GM12878 (cell line): ENCODE results near the gene CNIH2. TPM values are rescaled to one million over a fixed set of nuclear protein-coding genes. Genes with fewer than 3 reads are reported as not detected.

Source experiments
- ATAC-seq: fragments of 200-7000 bp; cut with Tn5 transposase; 3 replicates; pipeline ENCODE4 v1.9.1; 2020; ENCODE audit warnings: mild to moderate bottlenecking, moderate library complexity
- BruUV-seq: library from RNA; stranded (reverse); fragments of 400-500 nt; replicated peaks from 2 replicates; lab custom pipeline; 2021; lab: Mats Ljungman, UMichigan
- CTCF ChIA-PET: fragments of 300-600 bp; sonication (Branson Sonifier 250); formaldehyde crosslinking; extraction: SDS; loops from one replicate; lab custom pipeline; 2021; ENCODE audit warnings: inconsistent platforms; lab: Yijun Ruan, JAX
- POLR2A ChIA-PET: fragments of 350-600 bp; formaldehyde crosslinking; extraction: SDS; loops from one replicate; lab custom pipeline; 2021; ENCODE audit warnings: inconsistent platforms; lab: Charles Lee
- RAD21 ChIA-PET: fragments of 300-600 bp; sonication (Branson Sonifier 250); formaldehyde crosslinking; loops from one replicate; lab custom pipeline; 2023; ENCODE audit warnings: antibody characterized with exemption; ENCODE audit not compliant: unreplicated experiment; lab: Charles Lee
- SMC1A ChIA-PET: fragments of 300-600 bp; sonication (Branson Sonifier 250); formaldehyde crosslinking; loops from one replicate; lab custom pipeline; 2023; ENCODE audit not compliant: unreplicated experiment, uncharacterized antibody; lab: Charles Lee
- DNase-seq: peaks from one replicate; pipeline ENCODE4 v3.0.0-alpha.2; 2011; ENCODE audit warnings: low read depth, low spot score
- FAIRE-seq: peaks from 3 replicates; lab custom pipeline; 2011; peaks lifted over from hg19 to GRCh38; lab: Jason Lieb, UNC
- H2AFZ ChIP-seq: 2 replicates; pipeline ENCODE4 v1.6.0; 2011; ENCODE audit warnings: low read depth, low read length, control low read depth; ENCODE audit not compliant: control insufficient read depth
- H3K27ac ChIP-seq: 2 replicates; pipeline ENCODE4 v1.5.1; 2011; ENCODE audit warnings: control low read depth; ENCODE audit not compliant: control insufficient read depth, insufficient read depth
- H3K27me3 ChIP-seq, 2 experiments: replicated peaks in 1 of 2; 2 replicates each; pipeline versions ENCODE4 v1.6.0 to v1.6.1; 2011; ENCODE audit warnings: low read length in 1 of 2; ENCODE audit not compliant: control insufficient read depth in 2 of 2, insufficient read depth in 2 of 2
- H3K36me3 ChIP-seq, 2 experiments: 2 replicates each; pipeline ENCODE4 v1.5.1; 2011; ENCODE audit warnings: low read length in 1 of 2; ENCODE audit not compliant: control insufficient read depth in 2 of 2, insufficient read depth in 2 of 2
- H3K4me1 ChIP-seq: 2 replicates; pipeline ENCODE4 v1.6.1; 2011; ENCODE audit warnings: mild to moderate bottlenecking, low read length, moderate library complexity, mixed read lengths; ENCODE audit not compliant: control insufficient read depth, insufficient read depth
- H3K4me2 ChIP-seq: 2 replicates; pipeline ENCODE4 v1.6.0; 2011; ENCODE audit warnings: control low read depth; ENCODE audit not compliant: control insufficient read depth, insufficient read depth
- H3K4me3 ChIP-seq: fragments of 200-600 bp; sonication (generic); 2 replicates; pipeline ENCODE4 v1.5.1; 2016
- H3K79me2 ChIP-seq: 2 replicates; pipeline ENCODE4 v1.6.0; 2011; ENCODE audit warnings: low read length; ENCODE audit not compliant: control insufficient read depth, insufficient read depth
- H3K9ac ChIP-seq: 2 replicates; pipeline ENCODE4 v1.8.0; 2011; ENCODE audit warnings: low read length, control low read depth, mixed read lengths; ENCODE audit not compliant: control insufficient read depth, insufficient read depth
- H3K9me3 ChIP-seq: replicated peaks from 3 replicates; pipeline ENCODE4 v1.5.1; 2011; ENCODE audit warnings: mild to moderate bottlenecking, low read length; ENCODE audit not compliant: control insufficient read depth, insufficient read depth
- H4K20me1 ChIP-seq: 2 replicates; pipeline ENCODE4 v1.6.0; 2011; ENCODE audit not compliant: control insufficient read depth, insufficient read depth
- CHD1 ChIP-seq: IDR thresholded peaks from 2 replicates; pipeline ENCODE4 v1.6.1; 2012; ENCODE audit warnings: low read depth, low read length, improper control_type of control experiment
- CHD4 ChIP-seq: fragments of 200-600 bp; sonication (generic); IDR thresholded peaks from 2 replicates; pipeline ENCODE4 v1.6.1; 2016; ENCODE audit warnings: mild to moderate bottlenecking
- GATAD2B ChIP-seq: fragments of 450-650 bp; conservative IDR thresholded peaks from 2 replicates; pipeline ENCODE4 v1.6.1; 2017; ENCODE audit warnings: low read depth, mild to moderate bottlenecking, moderate library complexity
- IKZF2 ChIP-seq, 2 experiments: fragments of 450-650 bp; IDR thresholded peaks; 2 replicates each; pipeline ENCODE4 v1.6.1; 2017; ENCODE audit warnings: mild to moderate bottlenecking in 2 of 2, moderate library complexity in 2 of 2
- KAT2A ChIP-seq: conservative IDR thresholded peaks from 2 replicates; pipeline ENCODE4 v1.6.1; 2011; ENCODE audit warnings: low read depth, low read length; ENCODE audit not compliant: control insufficient read depth
- RB1 ChIP-seq: fragments of 450-650 bp; formaldehyde crosslinking; IDR thresholded peaks from 2 replicates; pipeline ENCODE4 v1.6.1; 2017; ENCODE audit warnings: mild to moderate bottlenecking, borderline replicate concordance
- RUNX3 ChIP-seq: IDR thresholded peaks from 2 replicates; pipeline ENCODE4 v1.6.1; 2012; ENCODE audit warnings: low read length, inconsistent platforms
- TCF3 ChIP-seq: IDR thresholded peaks from 2 replicates; pipeline ENCODE4 v1.6.1; 2012; ENCODE audit warnings: low read depth, mild to moderate bottlenecking, low read length, borderline replicate concordance; ENCODE audit not compliant: insufficient read depth
- WRNIP1 ChIP-seq: IDR thresholded peaks from 2 replicates; pipeline ENCODE4 v1.6.1; 2011; ENCODE audit warnings: low read depth, low read length, improper control_type of control experiment, borderline replicate concordance
- ZZZ3 ChIP-seq: IDR thresholded peaks from 2 replicates; pipeline ENCODE4 v1.6.1; 2011; ENCODE audit warnings: low read depth; ENCODE audit not compliant: control insufficient read depth, insufficient read length
- WGBS: methylation state at CpG from one replicate; pipeline ENCODE4 v1.1.6; 2016; ENCODE audit warnings: low lambda C conversion rate; ENCODE audit not compliant: insufficient replicate concordance, insufficient coverage; ENCODE audit errors: missing lambda C conversion rate; 5-methylcytosine and 5-hydroxymethylcytosine counted together
- in situ Hi-C: fragments of 300-500 bp; cut with MboI; formaldehyde crosslinking; loops from 9 replicates; pipeline ENCODE4 v1.14.3; 2018; ENCODE audit warnings: mixed read lengths
- intact Hi-C: fragments of 100-400 bp; cut with micrococcal nuclease; formaldehyde crosslinking; loops from one replicate; pipeline ENCODE4 v1.14.2; 2022; ENCODE audit not compliant: unreplicated experiment
- polyA plus RNA-seq, 11 experiments: library from polyadenylated mRNA; depleted of rRNA in 4 of 11; unstranded in 6 of 11; stranded (reverse) in 5 of 11; fragments of >200 nt; fragmentation: Nextera tagmentation in 4 of 11; fragmentation: Illumina TruSeq in 1 of 11; extraction: Ambion mirVana in 4 of 11; extraction: Trizol in 1 of 11; gene quantifications; 1 replicate in 1 of 11; 2 replicates in 10 of 11; pipeline versions ENCODE4 v1.2.1 to v1.2.3, GENCODE V29; 2011 to 2016; ENCODE audit warnings: inconsistent platforms in 2 of 11, missing spikeins in 2 of 11, low read depth in 1 of 11
- total RNA-seq, 4 experiments: library from RNA; depleted of rRNA in 3 of 4; stranded (reverse); fragments of >200 nt in 3 of 4; fragmentation: Illumina TruSeq in 1 of 4; extraction: Trizol in 1 of 4; gene quantifications; 2 replicates each; pipeline versions ENCODE4 v1.2.1 to v1.2.3, GENCODE V29; 2013 to 2021
- TF ChIP-seq, protein P1 (sequence below): IDR thresholded peaks from 2 replicates; pipeline ENCODE4 v1.6.1; 2012; ENCODE audit warnings: low read length, inconsistent platforms
- TF ChIP-seq, protein P2 (sequence below): fragments of 450-650 bp; IDR thresholded peaks from 2 replicates; pipeline ENCODE4 v1.6.1; 2017; ENCODE audit warnings: low read depth, mild to moderate bottlenecking, moderate library complexity
- TF ChIP-seq, protein P3 (sequence below): fragments of 450-650 bp; IDR thresholded peaks from 2 replicates; pipeline ENCODE4 v1.6.1; 2016; ENCODE audit warnings: mild to moderate bottlenecking
- TF ChIP-seq, protein P4 (sequence below): fragments of 150-350 bp; IDR thresholded peaks from 2 replicates; pipeline ENCODE4 v1.6.1; 2016; ENCODE audit warnings: low read depth, low read length

The CNIH2 gene
- total and polyA plus RNA-seq, 10 of the 15 experiments (the other 5 are each of a cell fraction or from before 2014, with no cell fraction given): 0.07 to 1.3 (median 0.68) TPM; not detected in 2

DNA sequence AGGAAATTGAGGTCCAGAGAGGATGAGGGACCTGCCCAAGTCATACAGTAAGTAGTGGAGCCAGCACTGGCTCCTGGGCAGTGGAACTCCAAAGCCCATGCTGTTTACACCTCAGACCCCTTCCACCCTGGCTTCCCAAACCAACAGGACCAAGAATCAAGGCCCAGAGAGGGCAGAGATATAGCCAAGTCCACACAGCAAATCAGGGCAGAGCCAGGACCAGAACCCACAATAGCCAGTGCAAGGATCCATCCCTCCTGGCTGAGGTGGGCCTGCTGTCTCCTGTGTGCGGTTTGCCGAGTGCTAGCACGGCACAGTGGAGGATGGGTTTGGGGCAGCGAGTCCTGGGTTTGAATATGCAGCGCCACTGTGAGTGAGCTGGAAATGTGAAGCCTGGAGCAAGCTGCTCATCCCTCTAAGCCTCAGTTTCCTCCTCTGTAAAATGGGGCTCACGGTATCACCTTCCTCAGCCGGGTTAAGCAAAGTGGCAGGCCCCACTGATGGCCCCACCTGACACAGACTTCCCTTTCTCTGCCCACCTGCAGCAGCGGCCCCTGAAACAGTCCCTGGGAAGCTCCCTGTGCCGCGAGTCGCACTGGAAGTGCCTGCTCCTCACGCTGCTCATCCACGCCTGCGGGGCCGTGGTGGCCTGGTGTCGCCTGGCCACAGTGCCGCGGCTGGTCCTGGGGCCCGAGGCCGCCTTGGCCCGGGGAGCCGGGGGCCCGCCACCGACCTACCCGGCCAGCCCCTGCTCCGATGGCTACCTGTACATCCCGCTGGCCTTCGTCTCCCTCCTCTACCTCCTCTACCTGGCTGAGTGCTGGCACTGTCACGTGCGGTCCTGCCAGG lies 16.0 kb downstream of the CNIH2 start:
- Histone ChIP-seq H3K79me2 (no peaks in the 10 kb centered on the region), H3K27me3 (peaks cover 2 to 7% of the 10 kb centered on the region in 2 experiments; a peak in 2 of 4 replicates), H3K27ac (no peak overlapping the region), H3K36me3 (no peaks in the 10 kb centered on the region), H3K4me1 (peaks cover 9% of the 10 kb centered on the region; the same call in 1 of the 2 replicates), H3K4me2 (no peak overlapping the region), H3K9me3 (no peaks in the 10 kb centered on the region), H3K9ac (no peak overlapping the region), H4K20me1 (no peaks in the 10 kb centered on the region), H3K4me3 (no peak overlapping the region), H2AFZ (no peak overlapping the region)
- intact Hi-C loops (no loop called here), in situ Hi-C loops (no loop called here)
- TF ChIP-seq CHD4 (no peak), RB1 (no peak), RUNX3 (no peak), WRNIP1 (no peak), KAT2A (no peak), IKZF2 (IDR thresholded peaks at IDR 0.05) (no peak), TCF3 (no peak), GATAD2B (no peak), ZZZ3 (no peak), CHD1 (no peak)
- TF ChIP-seq, protein P1, sequence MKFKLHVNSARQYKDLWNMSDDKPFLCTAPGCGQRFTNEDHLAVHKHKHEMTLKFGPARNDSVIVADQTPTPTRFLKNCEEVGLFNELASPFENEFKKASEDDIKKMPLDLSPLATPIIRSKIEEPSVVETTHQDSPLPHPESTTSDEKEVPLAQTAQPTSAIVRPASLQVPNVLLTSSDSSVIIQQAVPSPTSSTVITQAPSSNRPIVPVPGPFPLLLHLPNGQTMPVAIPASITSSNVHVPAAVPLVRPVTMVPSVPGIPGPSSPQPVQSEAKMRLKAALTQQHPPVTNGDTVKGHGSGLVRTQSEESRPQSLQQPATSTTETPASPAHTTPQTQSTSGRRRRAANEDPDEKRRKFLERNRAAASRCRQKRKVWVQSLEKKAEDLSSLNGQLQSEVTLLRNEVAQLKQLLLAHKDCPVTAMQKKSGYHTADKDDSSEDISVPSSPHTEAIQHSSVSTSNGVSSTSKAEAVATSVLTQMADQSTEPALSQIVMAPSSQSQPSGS: no peak
- TF ChIP-seq, protein P2, sequence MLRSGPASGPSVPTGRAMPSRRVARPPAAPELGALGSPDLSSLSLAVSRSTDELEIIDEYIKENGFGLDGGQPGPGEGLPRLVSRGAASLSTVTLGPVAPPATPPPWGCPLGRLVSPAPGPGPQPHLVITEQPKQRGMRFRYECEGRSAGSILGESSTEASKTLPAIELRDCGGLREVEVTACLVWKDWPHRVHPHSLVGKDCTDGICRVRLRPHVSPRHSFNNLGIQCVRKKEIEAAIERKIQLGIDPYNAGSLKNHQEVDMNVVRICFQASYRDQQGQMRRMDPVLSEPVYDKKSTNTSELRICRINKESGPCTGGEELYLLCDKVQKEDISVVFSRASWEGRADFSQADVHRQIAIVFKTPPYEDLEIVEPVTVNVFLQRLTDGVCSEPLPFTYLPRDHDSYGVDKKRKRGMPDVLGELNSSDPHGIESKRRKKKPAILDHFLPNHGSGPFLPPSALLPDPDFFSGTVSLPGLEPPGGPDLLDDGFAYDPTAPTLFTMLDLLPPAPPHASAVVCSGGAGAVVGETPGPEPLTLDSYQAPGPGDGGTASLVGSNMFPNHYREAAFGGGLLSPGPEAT: no peak
- TF ChIP-seq, protein P3, sequence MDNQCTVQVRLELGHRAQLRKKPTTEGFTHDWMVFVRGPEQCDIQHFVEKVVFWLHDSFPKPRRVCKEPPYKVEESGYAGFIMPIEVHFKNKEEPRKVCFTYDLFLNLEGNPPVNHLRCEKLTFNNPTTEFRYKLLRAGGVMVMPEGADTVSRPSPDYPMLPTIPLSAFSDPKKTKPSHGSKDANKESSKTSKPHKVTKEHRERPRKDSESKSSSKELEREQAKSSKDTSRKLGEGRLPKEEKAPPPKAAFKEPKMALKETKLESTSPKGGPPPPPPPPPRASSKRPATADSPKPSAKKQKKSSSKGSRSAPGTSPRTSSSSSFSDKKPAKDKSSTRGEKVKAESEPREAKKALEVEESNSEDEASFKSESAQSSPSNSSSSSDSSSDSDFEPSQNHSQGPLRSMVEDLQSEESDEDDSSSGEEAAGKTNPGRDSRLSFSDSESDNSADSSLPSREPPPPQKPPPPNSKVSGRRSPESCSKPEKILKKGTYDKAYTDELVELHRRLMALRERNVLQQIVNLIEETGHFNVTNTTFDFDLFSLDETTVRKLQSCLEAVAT: no peak
- TF ChIP-seq, protein P4, sequence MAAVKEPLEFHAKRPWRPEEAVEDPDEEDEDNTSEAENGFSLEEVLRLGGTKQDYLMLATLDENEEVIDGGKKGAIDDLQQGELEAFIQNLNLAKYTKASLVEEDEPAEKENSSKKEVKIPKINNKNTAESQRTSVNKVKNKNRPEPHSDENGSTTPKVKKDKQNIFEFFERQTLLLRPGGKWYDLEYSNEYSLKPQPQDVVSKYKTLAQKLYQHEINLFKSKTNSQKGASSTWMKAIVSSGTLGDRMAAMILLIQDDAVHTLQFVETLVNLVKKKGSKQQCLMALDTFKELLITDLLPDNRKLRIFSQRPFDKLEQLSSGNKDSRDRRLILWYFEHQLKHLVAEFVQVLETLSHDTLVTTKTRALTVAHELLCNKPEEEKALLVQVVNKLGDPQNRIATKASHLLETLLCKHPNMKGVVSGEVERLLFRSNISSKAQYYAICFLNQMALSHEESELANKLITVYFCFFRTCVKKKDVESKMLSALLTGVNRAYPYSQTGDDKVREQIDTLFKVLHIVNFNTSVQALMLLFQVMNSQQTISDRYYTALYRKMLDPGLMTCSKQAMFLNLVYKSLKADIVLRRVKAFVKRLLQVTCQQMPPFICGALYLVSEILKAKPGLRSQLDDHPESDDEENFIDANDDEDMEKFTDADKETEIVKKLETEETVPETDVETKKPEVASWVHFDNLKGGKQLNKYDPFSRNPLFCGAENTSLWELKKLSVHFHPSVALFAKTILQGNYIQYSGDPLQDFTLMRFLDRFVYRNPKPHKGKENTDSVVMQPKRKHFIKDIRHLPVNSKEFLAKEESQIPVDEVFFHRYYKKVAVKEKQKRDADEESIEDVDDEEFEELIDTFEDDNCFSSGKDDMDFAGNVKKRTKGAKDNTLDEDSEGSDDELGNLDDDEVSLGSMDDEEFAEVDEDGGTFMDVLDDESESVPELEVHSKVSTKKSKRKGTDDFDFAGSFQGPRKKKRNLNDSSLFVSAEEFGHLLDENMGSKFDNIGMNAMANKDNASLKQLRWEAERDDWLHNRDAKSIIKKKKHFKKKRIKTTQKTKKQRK: no peak
- FAIRE-seq: no peak
- SMC1A ChIA-PET: no interaction called here
- CTCF ChIA-PET: no interaction called here
- WGBS: 74% methylated on average over 27 of the region's 30 CpGs
- POLR2A ChIA-PET: no interaction called here
- RAD21 ChIA-PET: no interaction called here
- ATAC-seq: no peak
- no TSS peak for BruUV-seq
- DNase-seq: no peak
